HEK293 (cell line): Measurements from ENCODE around the gene E4F1.
A peak's percentile ranks its signal among the peaks of the same experiment; 100 is the strongest.

ENCODE experiments used
- CTCF ChIA-PET: fragments of 350-600 bp; formaldehyde crosslinking; extraction: SDS; loops from one replicate; lab custom pipeline; 2021; ENCODE audit warnings: antibody characterized with exemption; lab: Yijun Ruan, JAX
- POLR2A ChIA-PET: fragments of 300-600 bp; formaldehyde crosslinking; extraction: SDS; loops from one replicate; lab custom pipeline; 2020; ENCODE audit warnings: antibody characterized with exemption, inconsistent platforms; lab: Yijun Ruan, JAX
- H3K27ac ChIP-seq: fragments of 200-500 bp; sonication (Bioruptor generic); 2 replicates; pipeline ENCODE4 v1.5.1; 2014; ENCODE audit warnings: low read depth, low read length, control low read depth, inconsistent platforms; ENCODE audit errors: extremely low read depth
- H3K36me3 ChIP-seq, 2 experiments: fragments of 200-500 bp in 1 of 2; sonication (Bioruptor generic) in 1 of 2; 1 replicate in 1 of 2; 2 replicates in 1 of 2; pipeline ENCODE4 v1.5.1; 2014 to 2017; ENCODE audit warnings: inconsistent platforms in 2 of 2, low read length in 2 of 2; ENCODE audit not compliant: control insufficient read depth in 2 of 2, insufficient read depth in 1 of 2
- H3K4me1 ChIP-seq: fragments of 200-500 bp; sonication (Bioruptor generic); 2 replicates; pipeline ENCODE4 v1.5.1; 2014; ENCODE audit warnings: mild to moderate bottlenecking, low read length, inconsistent platforms; ENCODE audit not compliant: control insufficient read depth, insufficient read depth
- H3K4me3 ChIP-seq: 2 replicates; pipeline ENCODE4 v1.5.1; 2011; ENCODE audit warnings: low read depth, mild to moderate bottlenecking, control low read depth, low read length, moderate library complexity
- H3K9me3 ChIP-seq: fragments of 200-500 bp; sonication (Bioruptor generic); 2 replicates; pipeline ENCODE4 v1.5.1; 2014; ENCODE audit warnings: low read depth, low read length, inconsistent platforms; ENCODE audit not compliant: control insufficient read depth, insufficient read depth
- BCL11A ChIP-seq: fragments of 450-650 bp; formaldehyde crosslinking; IDR thresholded peaks from 2 replicates; pipeline ENCODE4 v1.5.1; 2016; ENCODE audit warnings: low read depth, missing biosample characterization, missing genetic modification characterization
- EGR2 ChIP-seq: fragments of 450-650 bp; formaldehyde crosslinking; IDR thresholded peaks from 2 replicates; pipeline ENCODE4 v1.5.1; 2016; ENCODE audit warnings: low read depth, missing biosample characterization, missing genetic modification characterization
- ELK4 ChIP-seq: IDR thresholded peaks from 2 replicates; pipeline ENCODE4 v1.6.1; 2011; ENCODE audit warnings: mild to moderate bottlenecking, low read depth, low read length, borderline replicate concordance
- KLF9 ChIP-seq: fragments of 450-650 bp; formaldehyde crosslinking; IDR thresholded peaks from 2 replicates; pipeline ENCODE4 v1.5.1; 2016; ENCODE audit warnings: missing biosample characterization, missing genetic modification characterization, low read depth
- ZFHX2 ChIP-seq: fragments of 450-650 bp; formaldehyde crosslinking; conservative IDR thresholded peaks from 2 replicates; pipeline ENCODE4 v1.5.1; 2016; ENCODE audit warnings: missing biosample characterization, missing genetic modification characterization
- ZFP3 ChIP-seq: fragments of 450-650 bp; formaldehyde crosslinking; IDR thresholded peaks from 2 replicates; pipeline ENCODE4 v1.5.1; 2016; ENCODE audit warnings: low read depth, missing biosample characterization, missing genetic modification characterization
- ZNF121 ChIP-seq: fragments of 450-650 bp; formaldehyde crosslinking; IDR thresholded peaks from 2 replicates; pipeline ENCODE4 v1.5.1; 2016; ENCODE audit warnings: missing biosample characterization, missing genetic modification characterization
- ZNF19 ChIP-seq: fragments of 450-650 bp; formaldehyde crosslinking; IDR thresholded peaks from 2 replicates; pipeline ENCODE4; 2016; ENCODE audit warnings: missing biosample characterization, missing genetic modification characterization, low read depth
- ZNF404 ChIP-seq: fragments of 450-650 bp; formaldehyde crosslinking; IDR thresholded peaks from 2 replicates; pipeline ENCODE4 v1.5.1; 2017; ENCODE audit warnings: missing biosample characterization, missing genetic modification characterization
- ZNF488 ChIP-seq: fragments of 450-650 bp; formaldehyde crosslinking; IDR thresholded peaks from 2 replicates; pipeline ENCODE4 v1.5.1; 2016; ENCODE audit warnings: missing biosample characterization, missing genetic modification characterization
- ZNF585B ChIP-seq: fragments of 450-650 bp; formaldehyde crosslinking; IDR thresholded peaks from 2 replicates; pipeline ENCODE4 v1.5.1; 2016; ENCODE audit warnings: missing biosample characterization, missing genetic modification characterization
- ZNF624 ChIP-seq: fragments of 450-650 bp; formaldehyde crosslinking; IDR thresholded peaks from 2 replicates; pipeline ENCODE4 v1.5.1; 2017; ENCODE audit warnings: missing biosample characterization, missing genetic modification characterization
- ZNF654 ChIP-seq: fragments of 450-650 bp; formaldehyde crosslinking; IDR thresholded peaks from 2 replicates; pipeline ENCODE4 v1.5.1; 2016; ENCODE audit warnings: low read depth, missing biosample characterization, missing genetic modification characterization
- ZNF677 ChIP-seq: fragments of 450-650 bp; IDR thresholded peaks from 2 replicates; pipeline ENCODE4 v1.5.0; 2018; ENCODE audit warnings: missing biosample characterization, mild to moderate bottlenecking, missing genetic modification characterization, moderate library complexity
- ZNF707 ChIP-seq: fragments of 450-650 bp; formaldehyde crosslinking; IDR thresholded peaks from 2 replicates; pipeline ENCODE4 v1.5.1; 2016; ENCODE audit warnings: missing biosample characterization, missing genetic modification characterization
- ZNF776 ChIP-seq: fragments of 450-650 bp; formaldehyde crosslinking; IDR thresholded peaks from 2 replicates; pipeline ENCODE4 v1.5.0; 2017; ENCODE audit warnings: missing biosample characterization, missing genetic modification characterization, borderline replicate concordance
- ZNF791 ChIP-seq: fragments of 450-650 bp; formaldehyde crosslinking; IDR thresholded peaks from 2 replicates; pipeline ENCODE4 v1.5.1; 2016; ENCODE audit warnings: missing biosample characterization, missing genetic modification characterization
- ZSCAN18 ChIP-seq: fragments of 450-650 bp; formaldehyde crosslinking; IDR thresholded peaks from 2 replicates; pipeline ENCODE4 v1.5.1; 2016; ENCODE audit warnings: missing biosample characterization, missing genetic modification characterization

E4F1 gene

DNA sequence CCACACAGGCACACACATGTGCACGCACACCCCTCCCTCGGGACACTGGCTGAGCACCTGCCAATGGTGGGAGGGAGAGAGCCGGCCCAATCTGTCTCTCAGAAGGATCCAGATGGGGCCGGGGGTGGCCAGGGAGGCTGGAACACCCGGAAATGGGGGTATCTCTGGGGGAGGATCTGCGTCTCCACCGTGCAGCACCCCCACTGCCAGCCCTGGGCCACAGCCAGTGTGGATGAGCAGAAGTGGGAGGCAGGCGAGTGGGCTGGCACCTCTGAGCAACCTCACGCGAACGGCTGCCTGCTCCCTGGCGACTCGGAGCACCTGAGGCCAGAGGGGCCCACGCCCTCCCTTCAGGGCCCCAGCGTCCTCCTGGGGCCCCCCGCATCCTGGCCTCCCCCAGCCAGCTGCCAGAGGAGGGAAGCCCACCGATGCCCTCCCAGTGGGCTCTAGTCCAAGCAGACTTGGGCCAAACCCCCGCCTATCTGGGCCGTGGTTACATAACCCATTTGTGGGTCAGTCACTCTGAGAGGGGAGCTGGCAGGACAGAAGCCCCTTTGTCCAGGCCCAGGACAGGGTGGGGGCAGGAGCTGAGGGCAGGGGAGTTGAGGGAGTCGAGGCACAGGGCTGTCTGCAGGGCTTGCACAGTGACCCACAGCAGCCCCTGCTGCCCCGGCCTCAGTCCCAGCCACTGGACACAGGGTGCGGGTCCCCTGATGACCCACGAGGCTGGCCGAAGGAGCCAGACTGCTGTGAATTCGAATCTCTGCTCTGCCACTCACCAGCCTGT is 32.5 kb upstream of the E4F1 start:
- Histone ChIP-seq H3K4me3 (no peak overlapping the region), H3K36me3 (peaks cover 0 to 3% of the 10 kb centered on the region in 2 experiments; a peak in 1 of 3 replicates), H3K27ac (no peak overlapping the region), H3K4me1 (peaks cover 9% of the 10 kb centered on the region; the same call in 1 of the 2 replicates), H3K9me3 (no peaks in the 10 kb centered on the region)
- ChIA-PET CTCF (no interaction called here), POLR2A (interaction anchor here (1.3 to 1.9 kb wide), 2 partner anchors 9 to 36 kb away, joined by 4 to 7 read pairs; partner anchors contain the start of gene TRAF7)
- TF ChIP-seq ZFHX2 (tag by site-specific recombination) (peak; percentile 86), EGR2 (peak; percentile 85), ZNF707 (tag by site-specific recombination) (no peak)

GRCh38 chr16:2191446-2191706 is 32.0 kb upstream of the E4F1 start:
- ChIA-PET CTCF (no interaction called here), POLR2A (interaction anchor here (1.9 kb wide), 1 partner anchor 36 kb away, joined by 7 read pairs; the partner anchor contains the start of gene TRAF7)
- peaks cover 0 to 3% of the 10 kb centered on the region in 2 experiments; a peak in 1 of 3 replicates for H3K36me3 ChIP-seq
- H3K4me1 ChIP-seq: peaks cover 9% of the 10 kb centered on the region; the same call in 1 of the 2 replicates
- no peak overlapping the region for H3K27ac ChIP-seq
- no peaks in the 10 kb centered on the region for H3K9me3 ChIP-seq
- no peak overlapping the region for H3K4me3 ChIP-seq
- TF ChIP-seq ZNF791 (tag by site-specific recombination) (no peak), ZNF404 (tag by site-specific recombination) (no peak), ZSCAN18 (tag by site-specific recombination) (no peak), ZNF654 (tag by site-specific recombination) (no peak), KLF9 (no peak), BCL11A (tag by site-specific recombination) (no peak), ZNF488 (tag by site-specific recombination) (no peak), ZNF677 (tag by site-specific recombination) (no peak), ZNF585B (tag by site-specific recombination) (no peak), ELK4 (no peak), ZNF19 (no peak), ZFP3 (tag by site-specific recombination) (no peak), ZNF121 (tag by site-specific recombination) (no peak), ZNF624 (tag by site-specific recombination) (no peak), ZNF776 (tag by site-specific recombination) (no peak)
